ENCODE measurements around the gene MYL10.

MYL10 gene

GRCh38 chr7:101594790-101595189 is 34.3 kb downstream of the MYL10 start:
- no peak for DNase-seq

GRCh38 chr7:101593556-101593955 is 35.5 kb downstream of the MYL10 start:
- no peak for DNase-seq

GRCh38 chr7:101591504-101591903 is 37.6 kb downstream of the MYL10 start:
- DNase-seq: no peak

- no peak for DNase-seq
Measured at GRCh38 chr7:101590663-101591435, 38.2 kb downstream of the MYL10 start.

GRCh38 chr7:101589976-101590662 is 39.0 kb downstream of the MYL10 start:
- DNase-seq: no peak

GRCh38 chr7:101589052-101589451 is 40.0 kb downstream of the MYL10 start:
- no peak for DNase-seq

GRCh38 chr7:101588131-101588935 is 40.8 kb downstream of the MYL10 start:
- no peak for DNase-seq

- no peak for DNase-seq
Measured at GRCh38 chr7:101586906-101587677, 42.0 kb downstream of the MYL10 start.

- no peak for DNase-seq
Measured at GRCh38 chr7:101586078-101586905, 42.8 kb downstream of the MYL10 start.

- DNase-seq: no peak
Measured at GRCh38 chr7:101582971-101583370, 46.1 kb downstream of the MYL10 start.

- no peak for DNase-seq
Measured at GRCh38 chr7:101581891-101582290, 47.2 kb downstream of the MYL10 start.

GRCh38 chr7:101580596-101580995 is 48.5 kb downstream of the MYL10 start:
- no peak for DNase-seq

GRCh38 chr7:101578552-101578951 is 50.5 kb downstream of the MYL10 start:
- DNase-seq: no peak

- DNase-seq: no peak
Measured at GRCh38 chr7:101576998-101577397, 52.1 kb downstream of the MYL10 start.

GRCh38 chr7:101575721-101576120 is 53.4 kb downstream of the MYL10 start:
- DNase-seq: no peak

- DNase-seq: no peak
Measured at GRCh38 chr7:101575168-101575567, 53.9 kb downstream of the MYL10 start.

GRCh38 chr7:101572156-101572555 is 56.9 kb downstream of the MYL10 start:
- no peak for DNase-seq

GRCh38 chr7:101567230-101567629 is 61.9 kb downstream of the MYL10 start:
- DNase-seq: no peak

- DNase-seq: no peak
Measured at GRCh38 chr7:101565601-101566209, 63.4 kb downstream of the MYL10 start.

GRCh38 chr7:101564778-101565211 is 64.3 kb downstream of the MYL10 start:
- no peak for DNase-seq

Measured in stimulated activated CD4-positive, alpha-beta T cell treated with anti-CD3 and anti-CD28 coated beads, Interleukin-2, amount 100 ng/mL, for 24 hours (primary cell).